H9 (cell line): ENCODE results near the gene IER3. TPM values are rescaled to one million over a fixed set of nuclear protein-coding genes. Genes with fewer than 3 reads are reported as not detected.

Source experiments
- DNase-seq: peaks from one replicate; pipeline ENCODE4 v3.0.0-alpha.2; 2017
- H2AFZ ChIP-seq: one replicate; pipeline ENCODE4 v1.6.1; 2013; ENCODE audit warnings: mild to moderate bottlenecking, low read length, control low read depth, moderate library complexity
- H2AK5ac ChIP-seq: 2 replicates; pipeline ENCODE4 v1.6.1; 2013; ENCODE audit warnings: low read length, control low read depth, mixed read lengths; ENCODE audit not compliant: insufficient read length
- H2BK120ac ChIP-seq: one replicate; pipeline ENCODE4 v1.6.1; 2013; ENCODE audit warnings: low read depth, mild to moderate bottlenecking, low read length, control low read depth, inconsistent platforms; ENCODE audit not compliant: poor library complexity, severe bottlenecking
- H2BK12ac ChIP-seq: 2 replicates; pipeline ENCODE4 v1.6.1; 2013; ENCODE audit warnings: low read length, control low read depth, mixed read lengths, low read depth; ENCODE audit not compliant: insufficient read length
- H2BK15ac ChIP-seq: 2 replicates; pipeline ENCODE4 v1.6.1; 2013; ENCODE audit warnings: low read depth, low read length, control low read depth
- H2BK20ac ChIP-seq: one replicate; pipeline ENCODE4 v1.6.1; 2013; ENCODE audit warnings: low read depth, mild to moderate bottlenecking, low read length, control low read depth, inconsistent platforms; ENCODE audit not compliant: poor library complexity, severe bottlenecking
- H2BK5ac ChIP-seq: 2 replicates; pipeline ENCODE4 v1.6.1; 2013; ENCODE audit warnings: low read length, control low read depth, mixed read lengths; ENCODE audit not compliant: insufficient read length
- H3K14ac ChIP-seq: 2 replicates; pipeline ENCODE4 v1.6.1; 2013; ENCODE audit warnings: low read length, control low read depth; ENCODE audit not compliant: insufficient read depth
- H3K18ac ChIP-seq: 2 replicates; pipeline ENCODE4 v1.6.1; 2013; ENCODE audit warnings: low read depth, mild to moderate bottlenecking, mixed read lengths, low read length, control low read depth; ENCODE audit not compliant: insufficient read length
- H3K23ac ChIP-seq: 2 replicates; pipeline ENCODE4 v1.6.1; 2013; ENCODE audit warnings: low read length, control low read depth, mixed read lengths, low read depth; ENCODE audit not compliant: insufficient read length
- H3K23me2 ChIP-seq: 2 replicates; pipeline ENCODE4 v1.6.1; 2013; ENCODE audit warnings: low read depth, mild to moderate bottlenecking, mixed read lengths, low read length, control low read depth; ENCODE audit not compliant: insufficient read length, poor library complexity, severe bottlenecking
- H3K27ac ChIP-seq: 2 replicates; pipeline ENCODE4 v1.5.1; 2013; ENCODE audit warnings: low read length, control low read depth, mixed read lengths, low read depth; ENCODE audit not compliant: insufficient read length
- H3K27me3 ChIP-seq: 2 replicates; pipeline ENCODE4 v1.6.1; 2013; ENCODE audit warnings: low read length, control low read depth, inconsistent platforms; ENCODE audit not compliant: insufficient read depth
- H3K4ac ChIP-seq: 2 replicates; pipeline ENCODE4 v1.6.1; 2013; ENCODE audit warnings: low read depth, mild to moderate bottlenecking, control low read depth, inconsistent platforms, low read length, moderate library complexity
- H3K4me1 ChIP-seq: 2 replicates; pipeline ENCODE4 v1.6.1; 2013; ENCODE audit warnings: low read length, control low read depth, inconsistent platforms; ENCODE audit not compliant: insufficient read depth
- H3K4me2 ChIP-seq: 2 replicates; pipeline ENCODE4 v1.6.1; 2013; ENCODE audit warnings: low read length, control low read depth, mixed read lengths; ENCODE audit not compliant: insufficient read length, insufficient read depth
- H3K56ac ChIP-seq: 2 replicates; pipeline ENCODE4 v1.6.1; 2013; ENCODE audit warnings: low read depth, mild to moderate bottlenecking, mixed read lengths, low read length, control low read depth; ENCODE audit not compliant: insufficient read length
- H3K79me1 ChIP-seq: 2 replicates; pipeline ENCODE4 v1.6.1; 2013; ENCODE audit warnings: low read depth, mild to moderate bottlenecking, moderate library complexity, low read length, control low read depth, inconsistent platforms; ENCODE audit not compliant: insufficient read depth, poor library complexity, severe bottlenecking
- H3K79me2 ChIP-seq: 2 replicates; pipeline ENCODE4 v1.6.1; 2013; ENCODE audit warnings: low read length, control low read depth, inconsistent platforms; ENCODE audit not compliant: insufficient read depth
- H3K9ac ChIP-seq: 2 replicates; pipeline ENCODE4 v1.6.1; 2013; ENCODE audit warnings: low read length, control low read depth, mixed read lengths; ENCODE audit not compliant: insufficient read length; ENCODE audit errors: extremely low read depth
- H3K9me3 ChIP-seq: one replicate; pipeline ENCODE4 v1.6.1; 2013; ENCODE audit warnings: low read depth, low read length, inconsistent platforms; ENCODE audit not compliant: control insufficient read depth
- H3T11ph ChIP-seq: one replicate; pipeline ENCODE4 v1.6.1; 2013; ENCODE audit warnings: mild to moderate bottlenecking, low read length, control low read depth, inconsistent platforms
- H4K20me1 ChIP-seq: one replicate; pipeline ENCODE4 v1.6.1; 2013; ENCODE audit not compliant: control insufficient read depth, insufficient read length, insufficient read depth
- H4K5ac ChIP-seq: 2 replicates; pipeline ENCODE4 v1.6.1; 2013; ENCODE audit warnings: low read depth, mild to moderate bottlenecking, mixed read lengths, low read length, control low read depth; ENCODE audit not compliant: insufficient read length
- H4K8ac ChIP-seq: replicated peaks from 2 replicates; pipeline ENCODE4 v1.6.1; 2013; ENCODE audit warnings: low read length, control low read depth, mixed read lengths, low read depth; ENCODE audit not compliant: insufficient read length
- H4K91ac ChIP-seq: 2 replicates; pipeline ENCODE4 v1.6.1; 2013; ENCODE audit warnings: low read depth, mild to moderate bottlenecking, moderate library complexity, mixed read lengths, low read length, control low read depth; ENCODE audit not compliant: insufficient read length
- H3K27ac Mint-ChIP-seq, 3 experiments: 2 replicates in 2 of 3; 3 replicates in 1 of 3; pipeline ENCODE4 v1.8.0; 2020 to 2021; ENCODE audit warnings: mixed read lengths in 3 of 3, mild to moderate bottlenecking in 1 of 3, moderate library complexity in 1 of 3
- H3K27me3 Mint-ChIP-seq: 2 replicates; pipeline ENCODE4 v1.8.0; 2021; ENCODE audit warnings: low read depth, mild to moderate bottlenecking, moderate library complexity, mixed read lengths
- H3K36me3 Mint-ChIP-seq, 3 experiments: 2 replicates in 2 of 3; 3 replicates in 1 of 3; pipeline ENCODE4 v1.8.0; 2020 to 2021; ENCODE audit warnings: low read depth in 3 of 3, mixed read lengths in 3 of 3; ENCODE audit not compliant: insufficient read depth in 1 of 3
- H3K4me1 Mint-ChIP-seq, 2 experiments: 2 replicates each; pipeline ENCODE4 v1.8.0; 2020; ENCODE audit warnings: mixed read lengths in 2 of 2
- H3K4me3 Mint-ChIP-seq, 2 experiments: 2 replicates in 1 of 2; 3 replicates in 1 of 2; pipeline ENCODE4 v1.8.0; 2020 to 2021; ENCODE audit warnings: mild to moderate bottlenecking in 2 of 2, mixed read lengths in 2 of 2, moderate library complexity in 1 of 2
- H3K9me3 Mint-ChIP-seq, 2 experiments: 2 replicates in 1 of 2; 3 replicates in 1 of 2; pipeline ENCODE4 v1.8.0; 2020; ENCODE audit warnings: mild to moderate bottlenecking in 2 of 2, mixed read lengths in 2 of 2, moderate library complexity in 1 of 2
- total RNA-seq: library from RNA; stranded (reverse); gene quantifications from 2 replicates; pipeline ENCODE4 v1.2.1, GENCODE V29; 2021
- TF ChIP-seq, protein P1 (sequence below): fragments of 200-600 bp; sonication (generic); conservative IDR thresholded peaks from 3 replicates; pipeline ENCODE4 v1.8.0; 2021; ENCODE audit warnings: antibody characterized with exemption, mild to moderate bottlenecking

Gene IER3
- total RNA-seq, 1 experiment from 2014 or later, result 43.5 TPM

DNA sequence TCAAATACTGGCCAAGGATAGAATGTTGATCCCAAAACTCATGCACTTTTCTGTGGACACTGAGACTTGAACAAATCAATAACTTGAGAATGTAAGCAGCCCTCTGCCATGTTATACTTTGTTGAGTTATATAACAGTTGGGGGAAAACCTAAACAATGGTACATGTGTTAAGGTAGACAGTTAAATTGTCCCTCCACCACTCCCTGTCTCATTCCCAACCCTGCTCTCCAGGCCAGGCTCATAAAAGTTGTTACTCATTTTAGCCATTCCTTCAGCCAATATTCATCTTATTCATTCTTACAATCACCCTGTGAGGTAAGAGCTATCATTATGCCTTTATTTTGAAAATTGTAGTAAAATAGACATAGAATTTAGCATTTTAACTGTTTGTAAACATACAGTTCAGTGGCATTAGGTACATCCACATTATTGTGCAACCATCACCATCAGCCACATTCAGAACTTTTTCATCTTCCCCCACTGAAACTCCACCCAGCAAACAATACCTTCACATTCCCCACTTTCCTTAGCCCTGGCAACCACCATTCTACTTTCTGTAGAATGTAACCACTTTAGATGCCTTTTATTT, 38.2 kb upstream of the IER3 start:
- Histone ChIP-seq H2BK20ac (no peak overlapping the region), H3K79me1 (no peaks in the 10 kb centered on the region), H4K8ac (no peak overlapping the region), H2AFZ (no peak overlapping the region), H3K27ac (no peak overlapping the region), H3K27me3 (no peaks in the 10 kb centered on the region), H3K79me2 (no peaks in the 10 kb centered on the region), H2BK12ac (no peak overlapping the region), H3K9ac (no peak overlapping the region), H3K14ac (no peak overlapping the region), H3K23ac (no peak overlapping the region), H2BK15ac (no peak overlapping the region), H3K9me3 (no peaks in the 10 kb centered on the region), H4K91ac (no peak overlapping the region), H2BK5ac (no peak overlapping the region), H3K18ac (no peak overlapping the region), H3K4ac (no peak overlapping the region), H4K5ac (no peak overlapping the region), H3K4me2 (no peak overlapping the region), H3T11ph (no peak overlapping the region), H3K23me2 (no peaks in the 10 kb centered on the region), H3K56ac (no peak overlapping the region), H2BK120ac (no peak overlapping the region), H4K20me1 (no peaks in the 10 kb centered on the region), H2AK5ac (no peak overlapping the region), H3K4me1 (no peaks in the 10 kb centered on the region; the same call in 1 of the 2 replicates)
- TF ChIP-seq, protein P1, sequence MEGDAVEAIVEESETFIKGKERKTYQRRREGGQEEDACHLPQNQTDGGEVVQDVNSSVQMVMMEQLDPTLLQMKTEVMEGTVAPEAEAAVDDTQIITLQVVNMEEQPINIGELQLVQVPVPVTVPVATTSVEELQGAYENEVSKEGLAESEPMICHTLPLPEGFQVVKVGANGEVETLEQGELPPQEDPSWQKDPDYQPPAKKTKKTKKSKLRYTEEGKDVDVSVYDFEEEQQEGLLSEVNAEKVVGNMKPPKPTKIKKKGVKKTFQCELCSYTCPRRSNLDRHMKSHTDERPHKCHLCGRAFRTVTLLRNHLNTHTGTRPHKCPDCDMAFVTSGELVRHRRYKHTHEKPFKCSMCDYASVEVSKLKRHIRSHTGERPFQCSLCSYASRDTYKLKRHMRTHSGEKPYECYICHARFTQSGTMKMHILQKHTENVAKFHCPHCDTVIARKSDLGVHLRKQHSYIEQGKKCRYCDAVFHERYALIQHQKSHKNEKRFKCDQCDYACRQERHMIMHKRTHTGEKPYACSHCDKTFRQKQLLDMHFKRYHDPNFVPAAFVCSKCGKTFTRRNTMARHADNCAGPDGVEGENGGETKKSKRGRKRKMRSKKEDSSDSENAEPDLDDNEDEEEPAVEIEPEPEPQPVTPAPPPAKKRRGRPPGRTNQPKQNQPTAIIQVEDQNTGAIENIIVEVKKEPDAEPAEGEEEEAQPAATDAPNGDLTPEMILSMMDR, result no peak
- Mint-ChIP-seq H3K36me3 (peaks cover 7 to 18% (median 10%) of the 10 kb centered on the region in 3 experiments), H3K4me3 (no peak overlapping the region), H3K4me1 (peaks cover 15 to 17% of the 10 kb centered on the region in 2 experiments), H3K27me3 (peaks cover 16% of the 10 kb centered on the region), H3K9me3 (peaks cover 11 to 13% of the 10 kb centered on the region in 2 experiments), H3K27ac (no peak overlapping the region)
- DNase-seq, result no peak
